ENCODE measurements around the gene GPSM1. TPM values are rescaled to one million over a fixed set of nuclear protein-coding genes. Genes with fewer than 3 reads are reported as not detected.

The GPSM1 gene
- total RNA-seq, 2 donors from 2014 or later: 15.8 to 23.1 TPM

DNA sequence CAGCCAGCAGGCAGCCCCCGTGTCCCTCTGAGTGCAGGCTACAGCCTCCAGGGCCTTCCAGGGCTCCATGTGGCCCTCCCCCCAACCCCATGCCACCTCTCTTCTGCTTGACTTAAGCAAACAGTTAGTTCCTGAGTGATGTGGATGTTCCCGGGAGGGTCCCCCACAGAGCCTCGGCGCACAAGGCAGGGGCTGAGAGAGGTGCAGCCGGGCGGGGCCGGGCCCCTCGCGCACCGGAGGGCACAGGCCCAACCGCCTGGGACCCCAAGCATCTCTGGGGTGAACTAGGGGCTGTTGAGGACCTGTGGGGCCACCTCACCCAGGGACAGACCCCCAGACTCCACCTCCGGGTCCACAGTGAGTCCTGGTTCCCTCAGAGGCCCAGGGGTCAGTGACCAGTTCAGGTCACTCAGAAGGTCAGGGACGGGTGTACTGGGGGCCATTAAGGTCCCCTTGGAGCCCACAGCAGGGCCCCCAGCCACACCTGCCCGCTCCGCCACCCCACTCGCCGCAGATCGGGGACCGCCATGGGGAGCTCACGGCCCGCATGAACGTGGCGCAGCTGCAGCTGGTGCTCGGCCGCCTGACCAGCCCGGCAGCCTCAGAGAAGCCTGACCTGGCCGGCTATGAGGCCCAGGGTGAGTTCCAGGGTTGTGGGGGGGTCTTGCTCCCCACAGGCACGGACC is 13.2 kb downstream of the GPSM1 start:
- Histone ChIP-seq H3K4me1 (peaks cover 58% of the 10 kb centered on the region), H3K9me3 (no peaks in the 10 kb centered on the region), H3K27me3 (no peaks in the 10 kb centered on the region), H3K4me3 (no peak overlapping the region), H3K36me3 (replicated peaks in 1 of 2; ENCODE audit: insufficient read depth in 1 of 2, low read depth in 2 of 2) (no peaks in the 10 kb centered on the region), H3K27ac (peak overlapping the region; percentile 93 to 97 (median 95))
- TF ChIP-seq CTCF (IDR thresholded peaks at IDR 0.05): no peak
- TF ChIP-seq POLR2A (IDR thresholded peaks at IDR 0.05): no peak
- ATAC-seq (no peak), DNase-seq (no peak)
- 87 to 94% methylated on average over 14 to 24 of the region's 28 CpGs for WGBS, 2 donors
- intact Hi-C loops (cut with DNase I): no loop called here

- intact Hi-C loops (cut with DNase I): no loop called here
- H3K27me3 ChIP-seq: no peaks in the 10 kb centered on the region
- ATAC-seq: peak; percentile 58
- H3K9me3 ChIP-seq: no peaks in the 10 kb centered on the region
- 36 to 63% methylated on average over 6 to 15 of the region's 18 CpGs for WGBS, 2 donors
- H3K4me3 ChIP-seq: no peak overlapping the region
- peaks cover 62% of the 10 kb centered on the region for H3K4me1 ChIP-seq
- TF ChIP-seq CTCF (IDR thresholded peaks at IDR 0.05) (no peak), POLR2A (IDR thresholded peaks at IDR 0.05) (peak in 2 of 3 donors; percentile 60 to 67)
- DNase-seq: peak; percentile 91 to 96 (median 94)
- H3K36me3 ChIP-seq (replicated peaks in 1 of 2; ENCODE audit: insufficient read depth in 1 of 2, low read depth in 2 of 2): no peaks in the 10 kb centered on the region
- peak overlapping the region; percentile 93 to 97 (median 95) for H3K27ac ChIP-seq
These were observed 13.8 kb downstream of the GPSM1 start for GRCh38 chr9:136341042-136341655.

GRCh38 chr9:136341769-136342168 is 14.4 kb downstream of the GPSM1 start:
- peaks cover 62% of the 10 kb centered on the region for H3K4me1 ChIP-seq
- peak overlapping the region; percentile 93 to 97 (median 95) for H3K27ac ChIP-seq
- peak overlapping the region in 1 of 2 donors; percentile 35 for H3K4me3 ChIP-seq
- TF ChIP-seq POLR2A (IDR thresholded peaks at IDR 0.05) (peak in 2 of 3 donors; percentile 24 to 51), CTCF (IDR thresholded peaks at IDR 0.05) (no peak)
- H3K9me3 ChIP-seq: no peaks in the 10 kb centered on the region
- no peaks in the 10 kb centered on the region for H3K36me3 ChIP-seq (replicated peaks in 1 of 2; ENCODE audit: insufficient read depth in 1 of 2, low read depth in 2 of 2)
- H3K27me3 ChIP-seq: no peaks in the 10 kb centered on the region
- intact Hi-C loops (cut with DNase I): no loop called here
- ATAC-seq (no peak), DNase-seq (peak in 1 of 4 donors; percentile 50)
- WGBS, 2 donors: 39 to 46% methylated on average over 7 to 10 of the region's 10 CpGs

- H3K9me3 ChIP-seq: no peaks in the 10 kb centered on the region
- TF ChIP-seq POLR2A (IDR thresholded peaks at IDR 0.05): peak; percentile 90 to 92 (median 90)
- peak in 4 of 7 experiments; percentile 15 to 28 (median 24) for TF ChIP-seq CTCF (IDR thresholded peaks at IDR 0.05)
- 3 to 5% methylated on average over 26 to 59 of the region's 60 CpGs for WGBS, 2 donors
- DNase-seq (peak; percentile 92 to 97 (median 94)), ATAC-seq (peak; percentile 71)
- peaks cover 62% of the 10 kb centered on the region for H3K4me1 ChIP-seq
- peak overlapping the region; percentile 6 to 35 for H3K4me3 ChIP-seq
- intact Hi-C loops (cut with DNase I): no loop called here
- H3K27ac ChIP-seq: peak overlapping the region; percentile 93 to 97 (median 95)
- no peaks in the 10 kb centered on the region for H3K27me3 ChIP-seq
- H3K36me3 ChIP-seq (replicated peaks in 1 of 2; ENCODE audit: insufficient read depth in 1 of 2, low read depth in 2 of 2): no peaks in the 10 kb centered on the region
These were observed 15.1 kb downstream of the GPSM1 start for GRCh38 chr9:136342181-136343120.
